ENCODE data around the gene EFCAB12. TPM values are rescaled to one million over a fixed set of nuclear protein-coding genes. Genes with fewer than 3 reads are reported as not detected.
A peak's percentile ranks its signal among the peaks of the same experiment; 100 is the strongest.

The EFCAB12 gene
- total and polyA plus RNA-seq, 2 of the 13 experiments (the other 11 are each of a cell fraction or from before 2014, with no cell fraction given), result 0.31 to 2.4 TPM

DNA sequence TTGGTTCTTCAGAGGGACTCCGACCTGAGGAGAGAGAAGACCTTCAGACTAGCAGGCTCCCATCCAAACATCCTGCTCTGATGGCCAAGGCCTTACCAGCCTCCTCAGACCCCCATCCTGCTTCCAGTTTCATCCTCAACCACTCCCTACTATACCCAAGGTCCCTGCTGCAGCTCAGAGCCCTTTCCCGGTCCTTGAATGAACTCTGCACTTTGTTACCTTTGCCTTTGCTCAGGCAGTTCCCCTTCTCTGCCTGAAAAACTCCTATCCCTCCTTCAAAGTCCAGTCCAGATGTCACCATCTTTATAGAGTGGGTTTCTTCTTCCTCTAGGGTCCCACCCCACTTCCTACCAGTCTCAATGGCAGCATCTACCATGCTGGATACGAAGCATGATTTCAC lies 13.1 kb downstream of the EFCAB12 start:
- in situ Hi-C loops (cut with HindIII; ENCODE audit: extremely low pct_ligation_motif_present, low pct_unique_long_range_greater_than_20kb) (no loop called here), intact Hi-C loops (cut with micrococcal nuclease; ENCODE audit: unreplicated experiment) (loop anchor here (5.0 kb wide), 1 partner anchor 458 kb away; no protein-coding TSS in a partner anchor)
- no peaks in the 10 kb centered on the region for H3K27me3 ChIP-seq (ENCODE audit: control insufficient read depth in 1 of 2, insufficient read depth in 2 of 2, low read length in 2 of 2)
- no peaks in the 10 kb centered on the region for H3K79me2 ChIP-seq (ENCODE audit: insufficient read depth, low read length)
- ChIA-PET CTCF (ENCODE audit: low intra/inter-chr PET ratio, low total read pairs) (no interaction called here), POLR2A (no interaction called here)
- FAIRE-seq, result no peak
- BruUV-seq (replicated peaks), result no TSS peak
- H3K27ac ChIP-seq (ENCODE audit: extremely low read length, insufficient read depth, low read length), result peak overlapping the region; percentile 39
- H4K20me1 ChIP-seq (ENCODE audit: insufficient read depth, low read length), result no peaks in the 10 kb centered on the region
- peaks cover 75% of the 10 kb centered on the region for H3K4me1 ChIP-seq (ENCODE audit: insufficient read depth, low read length)
- no peak overlapping the region for H3K9ac ChIP-seq (ENCODE audit: insufficient read depth, low read depth, low read length)
- no peak overlapping the region for H3K4me3 ChIP-seq (replicated peaks in 1 of 3; ENCODE audit: insufficient read depth in 1 of 3, low read depth in 2 of 3, low read length in 3 of 3)
- H3K4me2 ChIP-seq (ENCODE audit: low read depth, low read length), result peak overlapping the region; percentile 28
- H3K9me3 ChIP-seq (ENCODE audit: low read length), result no peaks in the 10 kb centered on the region
- no peak for ATAC-seq
- WGBS (ENCODE audit: low lambda C conversion rate), result 49% methylated on average over 3 of the region's 3 CpGs
- H2AFZ ChIP-seq (ENCODE audit: low read length), result no peak overlapping the region
- no peak for DNase-seq (ENCODE audit: low spot score)
- no peaks in the 10 kb centered on the region for H3K36me3 ChIP-seq (replicated peaks in 1 of 2; ENCODE audit: control insufficient read depth in 1 of 2, insufficient read depth in 2 of 2, low read length in 2 of 2)
- no peak for TF ChIP-seq YY1 (IDR thresholded peaks at IDR 0.05; ENCODE audit: insufficient read depth, insufficient replicate concordance, low read depth, low read length)
- no peak for TF ChIP-seq REXO4 (CRISPR knock-in tag; IDR thresholded peaks at IDR 0.05; ENCODE audit: borderline replicate concordance)
- TF ChIP-seq, protein P1, sequence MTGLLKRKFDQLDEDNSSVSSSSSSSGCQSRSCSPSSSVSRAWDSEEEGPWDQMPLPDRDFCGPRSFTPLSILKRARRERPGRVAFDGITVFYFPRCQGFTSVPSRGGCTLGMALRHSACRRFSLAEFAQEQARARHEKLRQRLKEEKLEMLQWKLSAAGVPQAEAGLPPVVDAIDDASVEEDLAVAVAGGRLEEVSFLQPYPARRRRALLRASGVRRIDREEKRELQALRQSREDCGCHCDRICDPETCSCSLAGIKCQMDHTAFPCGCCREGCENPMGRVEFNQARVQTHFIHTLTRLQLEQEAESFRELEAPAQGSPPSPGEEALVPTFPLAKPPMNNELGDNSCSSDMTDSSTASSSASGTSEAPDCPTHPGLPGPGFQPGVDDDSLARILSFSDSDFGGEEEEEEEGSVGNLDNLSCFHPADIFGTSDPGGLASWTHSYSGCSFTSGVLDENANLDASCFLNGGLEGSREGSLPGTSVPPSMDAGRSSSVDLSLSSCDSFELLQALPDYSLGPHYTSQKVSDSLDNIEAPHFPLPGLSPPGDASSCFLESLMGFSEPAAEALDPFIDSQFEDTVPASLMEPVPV (CRISPR knock-in tag; IDR thresholded peaks at IDR 0.05), result no peak
- no peak for TF ChIP-seq RFX1 (IDR thresholded peaks at IDR 0.05)
- TF ChIP-seq ZNF772 (CRISPR knock-in tag; IDR thresholded peaks at IDR 0.05), result no peak
- TF ChIP-seq, protein P2, sequence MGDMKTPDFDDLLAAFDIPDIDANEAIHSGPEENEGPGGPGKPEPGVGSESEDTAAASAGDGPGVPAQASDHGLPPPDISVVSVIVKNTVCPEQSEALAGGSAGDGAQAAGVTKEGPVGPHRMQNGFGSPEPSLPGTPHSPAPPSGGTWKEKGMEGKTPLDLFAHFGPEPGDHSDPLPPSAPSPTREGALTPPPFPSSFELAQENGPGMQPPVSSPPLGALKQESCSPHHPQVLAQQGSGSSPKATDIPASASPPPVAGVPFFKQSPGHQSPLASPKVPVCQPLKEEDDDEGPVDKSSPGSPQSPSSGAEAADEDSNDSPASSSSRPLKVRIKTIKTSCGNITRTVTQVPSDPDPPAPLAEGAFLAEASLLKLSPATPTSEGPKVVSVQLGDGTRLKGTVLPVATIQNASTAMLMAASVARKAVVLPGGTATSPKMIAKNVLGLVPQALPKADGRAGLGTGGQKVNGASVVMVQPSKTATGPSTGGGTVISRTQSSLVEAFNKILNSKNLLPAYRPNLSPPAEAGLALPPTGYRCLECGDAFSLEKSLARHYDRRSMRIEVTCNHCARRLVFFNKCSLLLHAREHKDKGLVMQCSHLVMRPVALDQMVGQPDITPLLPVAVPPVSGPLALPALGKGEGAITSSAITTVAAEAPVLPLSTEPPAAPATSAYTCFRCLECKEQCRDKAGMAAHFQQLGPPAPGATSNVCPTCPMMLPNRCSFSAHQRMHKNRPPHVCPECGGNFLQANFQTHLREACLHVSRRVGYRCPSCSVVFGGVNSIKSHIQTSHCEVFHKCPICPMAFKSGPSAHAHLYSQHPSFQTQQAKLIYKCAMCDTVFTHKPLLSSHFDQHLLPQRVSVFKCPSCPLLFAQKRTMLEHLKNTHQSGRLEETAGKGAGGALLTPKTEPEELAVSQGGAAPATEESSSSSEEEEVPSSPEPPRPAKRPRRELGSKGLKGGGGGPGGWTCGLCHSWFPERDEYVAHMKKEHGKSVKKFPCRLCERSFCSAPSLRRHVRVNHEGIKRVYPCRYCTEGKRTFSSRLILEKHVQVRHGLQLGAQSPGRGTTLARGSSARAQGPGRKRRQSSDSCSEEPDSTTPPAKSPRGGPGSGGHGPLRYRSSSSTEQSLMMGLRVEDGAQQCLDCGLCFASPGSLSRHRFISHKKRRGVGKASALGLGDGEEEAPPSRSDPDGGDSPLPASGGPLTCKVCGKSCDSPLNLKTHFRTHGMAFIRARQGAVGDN (CRISPR knock-in tag; IDR thresholded peaks at IDR 0.05), result 0 out of 2 replicates have a peak, but pooled peaks have one; percentile 2
- TF ChIP-seq HOXA3 (CRISPR knock-in tag; IDR thresholded peaks at IDR 0.05), result no peak
- peak; percentile 69 for TF ChIP-seq HNF4A (CRISPR knock-in tag; IDR thresholded peaks at IDR 0.05)
- TF ChIP-seq, protein P3, sequence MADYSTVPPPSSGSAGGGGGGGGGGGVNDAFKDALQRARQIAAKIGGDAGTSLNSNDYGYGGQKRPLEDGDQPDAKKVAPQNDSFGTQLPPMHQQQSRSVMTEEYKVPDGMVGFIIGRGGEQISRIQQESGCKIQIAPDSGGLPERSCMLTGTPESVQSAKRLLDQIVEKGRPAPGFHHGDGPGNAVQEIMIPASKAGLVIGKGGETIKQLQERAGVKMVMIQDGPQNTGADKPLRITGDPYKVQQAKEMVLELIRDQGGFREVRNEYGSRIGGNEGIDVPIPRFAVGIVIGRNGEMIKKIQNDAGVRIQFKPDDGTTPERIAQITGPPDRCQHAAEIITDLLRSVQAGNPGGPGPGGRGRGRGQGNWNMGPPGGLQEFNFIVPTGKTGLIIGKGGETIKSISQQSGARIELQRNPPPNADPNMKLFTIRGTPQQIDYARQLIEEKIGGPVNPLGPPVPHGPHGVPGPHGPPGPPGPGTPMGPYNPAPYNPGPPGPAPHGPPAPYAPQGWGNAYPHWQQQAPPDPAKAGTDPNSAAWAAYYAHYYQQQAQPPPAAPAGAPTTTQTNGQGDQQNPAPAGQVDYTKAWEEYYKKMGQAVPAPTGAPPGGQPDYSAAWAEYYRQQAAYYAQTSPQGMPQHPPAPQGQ (CRISPR knock-in tag; IDR thresholded peaks at IDR 0.05; ENCODE audit: borderline replicate concordance), result no peak
- TF ChIP-seq ZNF598 (CRISPR knock-in tag; IDR thresholded peaks at IDR 0.05; ENCODE audit: borderline replicate concordance), result no peak
- TF ChIP-seq, protein P4, sequence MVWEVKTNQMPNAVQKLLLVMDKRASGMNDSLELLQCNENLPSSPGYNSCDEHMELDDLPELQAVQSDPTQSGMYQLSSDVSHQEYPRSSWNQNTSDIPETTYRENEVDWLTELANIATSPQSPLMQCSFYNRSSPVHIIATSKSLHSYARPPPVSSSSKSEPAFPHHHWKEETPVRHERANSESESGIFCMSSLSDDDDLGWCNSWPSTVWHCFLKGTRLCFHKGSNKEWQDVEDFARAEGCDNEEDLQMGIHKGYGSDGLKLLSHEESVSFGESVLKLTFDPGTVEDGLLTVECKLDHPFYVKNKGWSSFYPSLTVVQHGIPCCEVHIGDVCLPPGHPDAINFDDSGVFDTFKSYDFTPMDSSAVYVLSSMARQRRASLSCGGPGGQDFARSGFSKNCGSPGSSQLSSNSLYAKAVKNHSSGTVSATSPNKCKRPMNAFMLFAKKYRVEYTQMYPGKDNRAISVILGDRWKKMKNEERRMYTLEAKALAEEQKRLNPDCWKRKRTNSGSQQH (CRISPR knock-in tag; IDR thresholded peaks at IDR 0.05; ENCODE audit: low read depth), result no peak
- TF ChIP-seq ASH2L (IDR thresholded peaks at IDR 0.05; ENCODE audit: insufficient read length, low read depth, low read length), result no peak
- no peak for TF ChIP-seq ZBTB7A (CRISPR knock-in tag; IDR thresholded peaks at IDR 0.05)
- no peak for TF ChIP-seq ZNF564 (CRISPR knock-in tag; IDR thresholded peaks at IDR 0.05)

All from HepG2 (cell line).